A549 treated with AZD2906 at 1 μM for 4 hours (cell line): Measurements from ENCODE around the gene CYP2D6. TPM values are rescaled to one million over a fixed set of nuclear protein-coding genes. Genes with fewer than 3 reads are reported as not detected.

ENCODE experiments used
- total RNA-seq: library from RNA; stranded (reverse); fragments of 200-300 nt; extraction: Qiagen RNA extraction; gene quantifications from 5 replicates; pipeline ENCODE4 v1.2.3, GENCODE V29; 2022

The CYP2D6 gene
- 0.30 to 0.70 TPM (median 0.32 TPM) in 5 replicates for total RNA-seq

GRCh38 chr22:42130639-42131431 is at the start of gene CYP2D6:
Gene CYP2D6 (minus strand): TSS chr22:42130810. CDS start chr22:42130791, 19 bp downstream.

GRCh38 chr22:42090596-42091454 is 39.8 kb downstream of the CYP2D6 start, which contains the start of gene NDUFA6:
Gene NDUFA6 (minus strand): TSS chr22:42090772. CDS start chr22:42090744, 28 bp downstream.

GRCh38 chr22:42079319-42080251 is 51.0 kb downstream of the CYP2D6 start, which contains the start of gene SMDT1:
Gene SMDT1 (plus strand): TSS chr22:42079700. CDS start chr22:42079769, 69 bp downstream.

Other genes with a start within 250 kb of the CYP2D6 start
- 0.18 to 0.30 TPM (median 0.23 TPM) in 4 of 5 replicates, not detected in the other for gene SHISA8, start 215.7 kb downstream of the CYP2D6 start, total RNA-seq
- gene TNFRSF13C, start 204.0 kb downstream of the CYP2D6 start, total RNA-seq, result 0.12 to 0.23 TPM (median 0.14 TPM) in 5 replicates
- 27.0 to 40.5 TPM (median 35.9 TPM) in 5 replicates for gene CENPM, start 183.7 kb downstream of the CYP2D6 start, total RNA-seq
- 0.90 to 1.2 TPM (median 1.1 TPM) in 5 replicates for gene SEPTIN3, start 161.4 kb downstream of the CYP2D6 start, total RNA-seq
- 0.06 to 0.13 TPM (median 0.06 TPM) in 4 of 5 replicates, not detected in the other for gene WBP2NL, start 132.0 kb downstream of the CYP2D6 start, total RNA-seq
- 6.1 to 7.2 TPM (median 7.2 TPM) in 5 replicates for gene NAGA, start 60.0 kb downstream of the CYP2D6 start, total RNA-seq
- not detected in 5 replicates for gene PHETA2, start 56.6 kb downstream of the CYP2D6 start, total RNA-seq
- 23.0 to 45.8 TPM (median 40.7 TPM) in 5 replicates for gene SMDT1, start 51.1 kb downstream of the CYP2D6 start, total RNA-seq
- 60.4 to 69.1 TPM (median 63.5 TPM) in 5 replicates for gene NDUFA6, start 40.0 kb downstream of the CYP2D6 start, total RNA-seq
- gene TCF20, start 139.8 kb upstream of the CYP2D6 start, total RNA-seq, result 11.6 to 16.2 TPM (median 12.9 TPM) in 5 replicates